LNCaP clone FGC (cell line): ENCODE results near the gene MRGPRF.

Source experiments
- DNase-seq: peaks from one replicate; pipeline ENCODE4 v3.0.0-alpha.2; 2011; ENCODE audit warnings: low read depth
- H3K4me3 ChIP-seq: 2 replicates; pipeline ENCODE4 v1.5.1; 2011; ENCODE audit warnings: mild to moderate bottlenecking, low read depth, low read length, control low read depth
- CTCF ChIP-seq: IDR thresholded peaks from 2 replicates; pipeline ENCODE4 v1.5.1; 2012; ENCODE audit warnings: mild to moderate bottlenecking; ENCODE audit not compliant: control insufficient read depth, insufficient read depth; ENCODE audit errors: extremely low read depth

The MRGPRF gene

GRCh38 chr11:68966894-68967780, 45.9 kb downstream of the MRGPRF start:
- no peak for TF ChIP-seq CTCF
- DNase-seq: no peak

DNA sequence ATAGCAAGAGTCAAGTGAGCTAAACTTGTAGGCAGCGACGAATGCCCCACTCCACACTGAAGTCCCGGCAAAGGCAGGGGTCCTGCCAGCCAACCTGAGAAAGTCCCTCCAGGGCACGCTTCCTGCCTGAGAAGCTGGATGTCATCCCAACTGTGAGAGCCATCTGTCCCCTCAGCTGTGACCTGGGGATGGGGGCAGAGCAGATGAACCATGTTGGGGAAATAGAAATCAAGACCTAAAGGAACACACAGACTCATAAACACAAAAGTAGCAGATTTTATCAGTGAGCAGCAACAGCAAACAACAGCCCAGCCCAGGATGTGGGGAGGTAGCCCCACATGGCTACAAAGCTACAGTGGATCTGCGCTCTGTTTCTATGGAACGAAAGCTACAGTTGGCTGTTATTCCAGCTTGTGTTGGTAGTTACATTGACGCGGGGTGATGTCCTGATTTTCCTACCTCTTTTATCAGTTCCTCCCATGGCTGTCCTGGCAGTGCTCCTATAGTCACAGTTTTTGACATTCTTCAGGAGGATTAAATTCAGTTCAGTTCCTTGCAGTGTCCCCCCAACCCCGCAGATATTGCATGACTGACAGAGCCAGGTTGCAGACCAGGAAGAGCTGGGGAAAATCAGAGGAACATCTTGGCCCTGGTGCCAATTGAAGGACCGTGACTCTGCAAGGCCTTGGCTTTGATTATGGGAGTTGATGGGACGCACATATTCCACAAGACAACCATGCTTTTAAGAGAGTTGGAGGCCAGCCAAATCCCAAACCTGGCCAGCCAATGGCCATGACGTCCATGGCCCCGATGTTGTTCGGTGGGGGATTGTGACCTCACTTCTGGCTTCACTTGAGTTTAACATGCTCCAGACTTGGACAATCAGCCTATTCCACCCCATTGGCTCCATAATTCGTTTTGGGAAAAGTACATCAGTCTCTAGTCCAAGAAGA, 46.9 kb downstream of the MRGPRF start:
- no peak for DNase-seq
- TF ChIP-seq CTCF: no peak
- no peak overlapping the region for H3K4me3 ChIP-seq

More at GRCh38 chr11:68966894-68967780, 45.9 kb downstream of the MRGPRF start:
- no peak overlapping the region for H3K4me3 ChIP-seq

- DNase-seq: no peak
- TF ChIP-seq CTCF: no peak
- no peak overlapping the region for H3K4me3 ChIP-seq
These were observed 49.3 kb downstream of the MRGPRF start for GRCh38 chr11:68963779-68964178.

GRCh38 chr11:68962527-68963250, 50.4 kb downstream of the MRGPRF start:
- H3K4me3 ChIP-seq: no peak overlapping the region
- TF ChIP-seq CTCF: no peak
- DNase-seq: no peak

DNA sequence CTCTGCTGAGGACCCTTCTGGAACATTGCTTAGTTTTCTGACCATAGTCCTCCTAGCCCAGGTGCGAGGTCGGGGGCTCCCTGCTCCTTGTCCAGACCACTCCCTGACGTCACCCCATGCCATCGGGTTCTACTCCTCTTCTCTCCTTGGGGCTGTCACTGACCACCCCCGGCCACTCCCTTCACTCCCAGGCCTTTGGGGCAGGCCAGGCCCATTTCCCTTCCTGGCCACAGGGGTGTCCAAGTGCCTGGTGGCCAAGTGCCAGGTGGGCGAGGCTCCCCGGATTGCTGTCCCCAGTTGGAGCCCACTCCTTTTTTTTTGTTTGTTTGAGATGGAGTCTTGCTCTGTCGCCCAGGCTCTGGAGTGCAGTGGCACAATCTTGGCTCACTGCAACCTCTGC, 51.8 kb downstream of the MRGPRF start:
- DNase-seq: no peak
- no peak overlapping the region for H3K4me3 ChIP-seq
- no peak for TF ChIP-seq CTCF

- no peak overlapping the region for H3K4me3 ChIP-seq
- no peak for DNase-seq
- TF ChIP-seq CTCF: no peak
These were observed 52.6 kb downstream of the MRGPRF start for GRCh38 chr11:68960294-68961071.
